Upper lobe of left lung (tissue), 4 donors: Measurements from ENCODE around the gene ALKBH8.

ENCODE experiments used
- CTCF ChIP-seq, 6 experiments: fragments of 450-650 bp in 4 of 6; fragments of 200-600 bp in 2 of 6; sonication (generic) in 2 of 6; IDR thresholded peaks; one replicate each; pipeline ENCODE4 v1.5.1; 2016 to 2019; ENCODE audit warnings: antibody characterized with exemption in 6 of 6
- POLR2A ChIP-seq, 4 donors: fragments of 450-650 bp; IDR thresholded peaks; one replicate each; pipeline ENCODE4 v1.5.1; 2016 to 2017; ENCODE audit warnings: antibody characterized with exemption in 4 of 4, mild to moderate bottlenecking in 2 of 4
- POLR2AphosphoS5 ChIP-seq, 2 donors: sonication (generic); formaldehyde crosslinking; IDR thresholded peaks; one replicate each; pipeline ENCODE4 v1.5.1; 2017; ENCODE audit warnings: antibody characterized with exemption in 2 of 2

DNA sequence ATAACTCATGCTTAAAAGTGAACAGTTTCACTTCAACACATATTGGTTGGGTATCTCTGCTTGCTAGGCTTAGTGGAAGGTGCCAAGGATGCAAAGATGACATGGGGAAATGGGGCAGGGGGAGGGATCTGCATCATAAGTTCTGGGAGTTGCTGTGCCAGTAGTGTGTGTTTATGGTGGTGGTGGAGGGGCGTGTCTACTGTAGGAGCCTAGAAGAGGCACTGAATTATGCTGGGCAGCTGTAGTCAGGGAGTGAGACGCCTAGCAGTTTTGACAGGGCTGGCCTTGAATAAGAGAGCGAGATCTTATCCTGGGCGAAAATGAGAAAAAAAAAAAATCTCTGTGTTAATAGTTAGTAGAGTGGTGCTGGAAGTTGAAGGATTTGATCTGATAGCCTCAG lies 28.4 kb upstream of the ALKBH8 start:
- no peak for TF ChIP-seq POLR2AphosphoS5 (IDR thresholded peaks at IDR 0.05)
- no peak for TF ChIP-seq POLR2A (IDR thresholded peaks at IDR 0.05)
- TF ChIP-seq CTCF (IDR thresholded peaks at IDR 0.05): no peak
